Measurements from ENCODE around the gene SIRPB2. TPM values are rescaled to one million over a fixed set of nuclear protein-coding genes. Genes with fewer than 3 reads are reported as not detected.

The SIRPB2 gene
- total and polyA plus RNA-seq, 2 donors from 2014 or later: 0.86 to 8.2 TPM

- no peaks in the 10 kb centered on the region for H3K9me3 ChIP-seq (ENCODE audit: control insufficient read depth in 2 of 3, insufficient read depth in 1 of 3, low read length in 3 of 3)
- no peaks in the 10 kb centered on the region for H3K4me1 ChIP-seq (ENCODE audit: control insufficient read depth in 2 of 3, insufficient read depth in 2 of 3, low read depth in 1 of 3, low read length in 3 of 3)
- no peak for TF ChIP-seq CTCF (IDR thresholded peaks at IDR 0.05; ENCODE audit: borderline replicate concordance, extremely low read depth, insufficient read depth)
- no peaks in the 10 kb centered on the region for H3K27me3 ChIP-seq (ENCODE audit: control insufficient read depth, insufficient read depth, low read length)
- no peak overlapping the region for H3K9ac ChIP-seq (ENCODE audit: low read length in 3 of 3)
- intact Hi-C loops (cut with DNase I): no loop called here
- H3K36me3 ChIP-seq (ENCODE audit: control insufficient read depth in 2 of 3, insufficient read depth in 3 of 3, low read length in 3 of 3): no peaks in the 10 kb centered on the region
- no peak for FAIRE-seq
- H3K4me3 ChIP-seq (ENCODE audit: low read length in 3 of 3): no peak overlapping the region
- H3K27ac ChIP-seq (ENCODE audit: low read depth in 2 of 2, low read length in 2 of 2): no peak overlapping the region
- DNase-seq: no peak
Observed at GRCh38 chr20:1478566-1478965, 12.7 kb downstream of the SIRPB2 start.

- H3K27me3 ChIP-seq (ENCODE audit: control insufficient read depth, insufficient read depth, low read length): no peaks in the 10 kb centered on the region
- no peak overlapping the region for H3K27ac ChIP-seq (ENCODE audit: low read depth in 2 of 2, low read length in 2 of 2)
- no peak for FAIRE-seq
- no peak overlapping the region for H3K4me3 ChIP-seq (ENCODE audit: low read length in 3 of 3)
- DNase-seq: no peak
- intact Hi-C loops (cut with DNase I): no loop called here
- TF ChIP-seq CTCF (IDR thresholded peaks at IDR 0.05; ENCODE audit: borderline replicate concordance, extremely low read depth, insufficient read depth): no peak
- H3K4me1 ChIP-seq (ENCODE audit: control insufficient read depth in 2 of 3, insufficient read depth in 2 of 3, low read depth in 1 of 3, low read length in 3 of 3): no peaks in the 10 kb centered on the region
- no peaks in the 10 kb centered on the region for H3K9me3 ChIP-seq (ENCODE audit: control insufficient read depth in 2 of 3, insufficient read depth in 1 of 3, low read length in 3 of 3)
- no peaks in the 10 kb centered on the region for H3K36me3 ChIP-seq (ENCODE audit: control insufficient read depth in 2 of 3, insufficient read depth in 3 of 3, low read length in 3 of 3)
- H3K9ac ChIP-seq (ENCODE audit: low read length in 3 of 3): no peak overlapping the region
Observed at GRCh38 chr20:1477896-1478490, 13.2 kb downstream of the SIRPB2 start.

DNA sequence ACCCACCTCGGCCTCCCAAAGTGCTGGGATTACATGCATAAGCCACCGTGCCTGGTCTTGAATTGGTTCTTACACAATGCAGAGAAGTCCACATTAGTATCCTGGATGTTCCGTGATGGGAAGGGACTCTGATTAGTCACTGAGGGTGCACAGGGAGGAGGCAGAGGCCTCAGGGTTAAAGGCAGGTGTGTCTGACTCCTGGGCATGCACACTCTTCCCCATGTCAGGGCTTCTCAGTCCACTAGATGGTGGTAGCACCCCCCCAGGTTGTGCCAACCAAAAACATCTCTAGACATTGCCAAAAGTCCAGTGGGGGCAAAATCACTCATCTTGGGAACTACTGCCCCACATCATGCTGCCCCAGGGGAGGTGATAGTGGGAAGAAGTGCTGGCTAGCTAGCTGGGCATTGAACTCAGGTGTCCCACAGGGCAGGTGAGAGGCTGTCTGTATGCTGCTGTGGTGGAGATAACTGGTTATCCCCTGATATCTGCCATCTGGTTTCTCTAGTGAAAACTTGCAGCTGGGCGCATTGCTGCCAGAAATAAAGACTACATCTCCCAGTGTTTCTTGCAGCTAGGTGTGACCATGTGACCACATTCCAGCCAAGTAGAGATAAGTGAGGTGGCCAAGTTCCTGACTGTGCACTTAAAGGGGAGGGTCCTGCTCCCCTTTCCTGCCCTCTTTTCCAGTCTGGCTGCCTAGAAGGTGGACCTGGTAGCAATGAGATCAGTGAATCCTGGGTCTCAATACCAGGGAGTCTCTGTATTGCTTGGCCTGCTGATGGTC lies 16.2 kb downstream of the SIRPB2 start:
- intact Hi-C loops (cut with DNase I): no loop called here
- no peaks in the 10 kb centered on the region for H3K9me3 ChIP-seq (ENCODE audit: control insufficient read depth in 2 of 3, insufficient read depth in 1 of 3, low read length in 3 of 3)
- FAIRE-seq (no peak), DNase-seq (no peak)
- no peaks in the 10 kb centered on the region for H3K27me3 ChIP-seq (ENCODE audit: control insufficient read depth, insufficient read depth, low read length)
- no peaks in the 10 kb centered on the region for H3K4me1 ChIP-seq (ENCODE audit: control insufficient read depth in 2 of 3, insufficient read depth in 2 of 3, low read depth in 1 of 3, low read length in 3 of 3)
- no peak overlapping the region for H3K4me3 ChIP-seq (ENCODE audit: low read length in 3 of 3)
- H3K27ac ChIP-seq (ENCODE audit: low read depth in 2 of 2, low read length in 2 of 2): no peak overlapping the region
- no peak for TF ChIP-seq CTCF (IDR thresholded peaks at IDR 0.05; ENCODE audit: borderline replicate concordance, extremely low read depth, insufficient read depth)
- H3K9ac ChIP-seq (ENCODE audit: low read length in 3 of 3): no peak overlapping the region
- no peaks in the 10 kb centered on the region for H3K36me3 ChIP-seq (ENCODE audit: control insufficient read depth in 2 of 3, insufficient read depth in 3 of 3, low read length in 3 of 3)

Measured in kidney (tissue), 14 donors.